Motor neuron (in vitro differentiated cells): ENCODE data around the gene RSPRY1. TPM values are rescaled to one million over a fixed set of nuclear protein-coding genes. Genes with fewer than 3 reads are reported as not detected.
"Not testable (repeated sequence)": the region's sequence is repeated elsewhere in the genome, so short reads cannot be mapped to it uniquely, and the experiment has no call there.

Source experiments
- ATAC-seq, 8 experiments: fragments of 200-7000 bp; cut with Tn5 transposase; replicated peaks in 6 of 8; 2 replicates each; pipeline ENCODE4 v1.8.0; 2021; ENCODE audit warnings: mild to moderate bottlenecking in 8 of 8, moderate library complexity in 8 of 8
- H3K27ac ChIP-seq, 2 donors: fragments of 250-450 bp; sonication (Bioruptor Pico); 2 replicates each; pipeline ENCODE4 v1.9.0; 2021; ENCODE audit warnings: antibody characterized with exemption in 2 of 2, mild to moderate bottlenecking in 2 of 2, moderate library complexity in 1 of 2
- H3K4me1 ChIP-seq, 2 donors: fragments of 250-450 bp; sonication (Bioruptor Pico); replicated peaks in 1 of 2; 2 replicates each; pipeline ENCODE4 v1.6.1; 2021; ENCODE audit warnings: antibody characterized with exemption in 2 of 2, mild to moderate bottlenecking in 2 of 2, moderate library complexity in 1 of 2
- H3K4me3 ChIP-seq, 5 donors: fragments of 250-450 bp; sonication (Bioruptor Pico); 2 replicates each; pipeline ENCODE4 v1.9.0; 2021; ENCODE audit warnings: antibody characterized with exemption in 5 of 5, mild to moderate bottlenecking in 5 of 5, moderate library complexity in 4 of 5
- WGBS, 10 experiments: fragments of 450-650 bp; shearing (Covaris generic); methylation state at CpG; one replicate each; pipeline ENCODE4 v1.0.0; 2022; 5-methylcytosine and 5-hydroxymethylcytosine counted together
- in situ Hi-C, 9 experiments: fragments of 400-800 bp; cut with MboI; loops; one replicate each; pipeline ENCODE4 v1.15.0; 2021; ENCODE audit warnings: low sequenced_read_pairs in 9 of 9, low pct_unique_long_range_greater_than_20kb in 2 of 9; ENCODE audit not compliant: unreplicated experiment in 9 of 9
- total RNA-seq, 8 experiments: library from RNA; unstranded; fragments of 300-600 nt; gene quantifications; 2 replicates each; pipeline versions ENCODE4 v1.2.3 to v1.2.4, GENCODE V29; 2022

RSPRY1 gene
- total RNA-seq, 8 experiments from 2014 or later = 32.1 to 59.4 (median 42.2) TPM

- Histone ChIP-seq H3K27ac (no peak overlapping the region), H3K4me3 (no peak overlapping the region), H3K4me1 (peaks cover 12 to 13% of the 10 kb centered on the region in 2 donors)
- WGBS, 10 experiments = 73 to 100% (median 94%) methylated on average over 1 to 10 of the region's 18 CpGs; no CpG with 5 or more reads in 5 of the 10 experiments
- no peak for ATAC-seq
- in situ Hi-C loops = no loop called here
These were observed 72.2 kb downstream of the RSPRY1 start for GRCh38 chr16:57258226-57258909.

- WGBS, 10 experiments = 86 to 100% methylated on average over 1 of the region's 1 CpG; no CpG with 5 or more reads in 8 of the 10 experiments
- Histone ChIP-seq H3K4me3 (no peak overlapping the region), H3K4me1 (peaks cover 12 to 13% of the 10 kb centered on the region in 2 donors), H3K27ac (no peak overlapping the region)
- in situ Hi-C loops = no loop called here
- ATAC-seq = no peak
These were observed 72.9 kb downstream of the RSPRY1 start for GRCh38 chr16:57258910-57259475.

- peak overlapping the region; percentile 58 to 92 for H3K27ac ChIP-seq
- WGBS, 10 experiments = 0 to 64% (median 20%) methylated on average over 1 to 6 of the region's 16 CpGs; no CpG with 5 or more reads in 3 of the 10 experiments
- peak in 7 of 8 experiments; percentile 73 to 93 (median 86) for ATAC-seq
These were observed 74.3 kb downstream of the RSPRY1 start for GRCh38 chr16:57260294-57260929.

GRCh38 chr16:57261806-57262205 lies 75.7 kb downstream of the RSPRY1 start:
- 97% methylated on average over 5 of the region's 9 CpGs; no CpG with 5 or more reads in 9 of the 10 experiments for WGBS, 10 experiments
- in situ Hi-C loops = no loop called here
- H3K4me1 ChIP-seq = peaks cover 17 to 20% of the 10 kb centered on the region in 2 donors
- no peak for ATAC-seq
- no peak overlapping the region for H3K4me3 ChIP-seq
- no peak overlapping the region for H3K27ac ChIP-seq

More at GRCh38 chr16:57260294-57260929, 74.3 kb downstream of the RSPRY1 start:
- Histone ChIP-seq H3K4me1 (peaks cover 12 to 13% of the 10 kb centered on the region in 2 donors), H3K4me3 (peak overlapping the region in 2 of 5 donors; percentile 4 to 7)
- in situ Hi-C loops = no loop called here

GRCh38 chr16:57262841-57263540 lies 76.9 kb downstream of the RSPRY1 start:
- in situ Hi-C loops = no loop called here
- H3K4me3 ChIP-seq = no peak overlapping the region
- 70 to 93% (median 87%) methylated on average over 2 to 8 of the region's 17 CpGs; no CpG with 5 or more reads in 7 of the 10 experiments for WGBS, 10 experiments
- peak in 6 of 8 experiments; percentile 1 to 75 (median 6) for ATAC-seq
- peak overlapping the region in 1 of 2 donors; percentile 28 for H3K27ac ChIP-seq
- H3K4me1 ChIP-seq = peaks cover 17 to 20% of the 10 kb centered on the region in 2 donors

- Histone ChIP-seq H3K4me3 (no peak overlapping the region), H3K4me1 (peaks cover 17 to 20% of the 10 kb centered on the region in 2 donors), H3K27ac (no peak overlapping the region)
- 60 to 100% (median 90%) methylated on average over 1 to 6 of the region's 18 CpGs; no CpG with 5 or more reads in 5 of the 10 experiments for WGBS, 10 experiments
- peak in 4 of 8 experiments; percentile 18 to 51 (median 42) for ATAC-seq
- in situ Hi-C loops = no loop called here
These were observed 77.6 kb downstream of the RSPRY1 start for GRCh38 chr16:57263541-57264351.

- H3K4me1 ChIP-seq = peaks cover 17 to 20% of the 10 kb centered on the region in 2 donors
- in situ Hi-C loops = no loop called here
- no peak overlapping the region for H3K27ac ChIP-seq
- 80 to 100% (median 94%) methylated on average over 1 to 6 of the region's 8 CpGs; no CpG with 5 or more reads in 3 of the 10 experiments for WGBS, 10 experiments
- ATAC-seq = no peak
- no peak overlapping the region for H3K4me3 ChIP-seq
These were observed 78.3 kb downstream of the RSPRY1 start for GRCh38 chr16:57264381-57264780.

GRCh38 chr16:57264950-57265371 lies 78.8 kb downstream of the RSPRY1 start:
- in situ Hi-C loops = no loop called here
- ATAC-seq = no peak
- Histone ChIP-seq H3K4me3 (no peak overlapping the region), H3K27ac (no peak overlapping the region), H3K4me1 (peaks cover 12 to 16% of the 10 kb centered on the region in 2 donors)
- WGBS, 10 experiments = 80 to 96% (median 94%) methylated on average over 1 to 5 of the region's 11 CpGs; no CpG with 5 or more reads in 7 of the 10 experiments

GRCh38 chr16:57265850-57266530 lies 79.9 kb downstream of the RSPRY1 start:
- Histone ChIP-seq H3K4me3 (no peak overlapping the region), H3K27ac (no peak overlapping the region), H3K4me1 (peaks cover 5 to 14% of the 10 kb centered on the region in 2 donors)
- WGBS, 10 experiments = 67 to 100% (median 100%) methylated on average over 1 to 4 of the region's 16 CpGs; no CpG with 5 or more reads in 5 of the 10 experiments
- ATAC-seq = peak; percentile 55 to 85 (median 69)
- in situ Hi-C loops = no loop called here

GRCh38 chr16:57266531-57267260 lies 80.6 kb downstream of the RSPRY1 start:
- 33 to 80% (median 60%) methylated on average over 1 to 5 of the region's 6 CpGs; no CpG with 5 or more reads in 1 of the 10 experiments for WGBS, 10 experiments
- no peak for ATAC-seq
- Histone ChIP-seq H3K4me1 (peaks cover 5 to 14% of the 10 kb centered on the region in 2 donors), H3K4me3 (no peak overlapping the region), H3K27ac (no peak overlapping the region)
- in situ Hi-C loops = no loop called here

GRCh38 chr16:57267343-57267742 lies 81.2 kb downstream of the RSPRY1 start:
- H3K4me3 ChIP-seq, H3K27ac ChIP-seq, ATAC-seq, in situ Hi-C loops: not testable (repeated sequence)
- WGBS, 10 experiments = 75 to 100% (median 93%) methylated on average over 1 to 2 of the region's 2 CpGs; no CpG with 5 or more reads in 6 of the 10 experiments
- H3K4me1 ChIP-seq = peaks cover 5 to 14% of the 10 kb centered on the region in 2 donors
